Panc1 (cell line): ENCODE results near the gene GPR160. TPM values are rescaled to one million over a fixed set of nuclear protein-coding genes. Genes with fewer than 3 reads are reported as not detected.

Source experiments
- ATAC-seq: fragments of 200-7000 bp; cut with Tn5 transposase; 2 replicates; pipeline ENCODE4 v1.9.1; 2020; ENCODE audit warnings: mild to moderate bottlenecking, moderate library complexity
- BruUV-seq: library from RNA; stranded (reverse); fragments of 400-500 nt; replicated peaks from 2 replicates; lab custom pipeline; 2021; lab: Mats Ljungman, UMichigan
- CTCF ChIA-PET: fragments of 300-600 bp; sonication (Branson Sonifier 250); formaldehyde crosslinking; loops from one replicate; lab custom pipeline; 2022; ENCODE audit warnings: antibody characterized with exemption; lab: Charles Lee
- POLR2A ChIA-PET: fragments of 300-600 bp; sonication (Branson Sonifier 250); formaldehyde crosslinking; loops from one replicate; lab custom pipeline; 2022; ENCODE audit warnings: antibody characterized with exemption; lab: Charles Lee
- DNase-seq: peaks from one replicate; pipeline ENCODE4 v3.0.0-alpha.2; 2010; ENCODE audit warnings: low read depth, low spot score
- H3K27ac ChIP-seq: 2 replicates; pipeline ENCODE4 v1.5.1; 2011; ENCODE audit warnings: mild to moderate bottlenecking, low read length, inconsistent platforms
- H3K27me3 ChIP-seq: fragments of 200-500 bp; sonication (Bioruptor generic); 2 replicates; pipeline ENCODE4 v1.6.0; 2014; ENCODE audit warnings: low read length, inconsistent platforms; ENCODE audit not compliant: control insufficient read depth, insufficient read depth
- H3K36me3 ChIP-seq: fragments of 200-500 bp; sonication (Bioruptor generic); 2 replicates; pipeline ENCODE4 v1.5.1; 2014; ENCODE audit warnings: inconsistent platforms, mild to moderate bottlenecking, low read length, moderate library complexity; ENCODE audit not compliant: control insufficient read depth, insufficient read depth
- H3K4me1 ChIP-seq: 2 replicates; pipeline ENCODE4 v1.5.1; 2011; ENCODE audit warnings: inconsistent platforms, mild to moderate bottlenecking, low read length, moderate library complexity; ENCODE audit not compliant: control insufficient read depth, insufficient read depth
- H3K4me3 ChIP-seq, 2 experiments: 2 replicates each; pipeline ENCODE4 v1.5.1; 2011 to 2012; ENCODE audit warnings: low read depth in 2 of 2, low read length in 2 of 2, mild to moderate bottlenecking in 2 of 2, inconsistent platforms in 1 of 2, moderate library complexity in 1 of 2
- H3K9me3 ChIP-seq: fragments of 200-500 bp; sonication (Bioruptor generic); 2 replicates; pipeline ENCODE4 v1.5.1; 2014; ENCODE audit warnings: low read depth, mild to moderate bottlenecking, inconsistent platforms, low read length, moderate library complexity; ENCODE audit not compliant: control insufficient read depth, insufficient read depth
- CTCF ChIP-seq: fragments of 450-650 bp; IDR thresholded peaks from 2 replicates; pipeline ENCODE4 v1.5.1; 2017; ENCODE audit warnings: mild to moderate bottlenecking
- POLR2AphosphoS5 ChIP-seq: IDR thresholded peaks from 2 replicates; pipeline ENCODE4 v1.6.1; 2012; ENCODE audit warnings: mild to moderate bottlenecking, low read depth, low read length, moderate library complexity
- REST ChIP-seq, 2 experiments: IDR thresholded peaks; 2 replicates each; pipeline ENCODE4 v1.6.1; 2011 to 2012; ENCODE audit warnings: low read depth in 2 of 2, control low read depth in 1 of 2, low read length in 1 of 2, mild to moderate bottlenecking in 1 of 2, moderate library complexity in 1 of 2; ENCODE audit not compliant: insufficient read depth in 1 of 2
- SIN3A ChIP-seq: IDR thresholded peaks from 2 replicates; pipeline ENCODE4 v1.6.1; 2012; ENCODE audit warnings: low read depth, mild to moderate bottlenecking, low read length, moderate library complexity, borderline replicate concordance; ENCODE audit not compliant: insufficient read depth
- TCF7L2 ChIP-seq: IDR thresholded peaks from 2 replicates; pipeline ENCODE4 v1.6.1; 2011; ENCODE audit warnings: mild to moderate bottlenecking, low read depth, low read length, inconsistent platforms
- in situ Hi-C: cut with HindIII; loops from 2 replicates; pipeline ENCODE4 v1.10.0; 2016; ENCODE audit warnings: low sequenced_read_pairs, low pct_unique_long_range_greater_than_20kb
- intact Hi-C: fragments of 100-400 bp; cut with micrococcal nuclease; formaldehyde crosslinking; loops from one replicate; pipeline ENCODE4 v1.10.0; 2022; ENCODE audit not compliant: unreplicated experiment
- total RNA-seq: library from RNA; stranded (reverse); gene quantifications from one replicate; pipeline ENCODE4 v1.2.1, GENCODE V29; 2021; ENCODE audit not compliant: unreplicated experiment

Gene GPR160
- total RNA-seq, 1 experiment from 2014 or later = 0.18 TPM

- ATAC-seq = no peak
- TF ChIP-seq CTCF = no peak
- no peak for TF ChIP-seq REST (IDR thresholded peaks at IDR 0.05; ENCODE audit: insufficient read depth in 1 of 2, low read depth in 2 of 2, low read length in 1 of 2)
Observed at GRCh38 chr3:169998668-169999131, 39.1 kb upstream of the GPR160 start.

GRCh38 chr3:169999433-169999832 is 38.4 kb upstream of the GPR160 start:
- intact Hi-C loops = no loop called here
- no TSS peak for BruUV-seq
- H3K27me3 ChIP-seq = no peaks in the 10 kb centered on the region

More at GRCh38 chr3:169998668-169999131, 39.1 kb upstream of the GPR160 start:
- intact Hi-C loops = no loop called here
- H3K4me3 ChIP-seq = no peak overlapping the region
- no peaks in the 10 kb centered on the region for H3K27me3 ChIP-seq
- BruUV-seq = no TSS peak
- ChIA-PET CTCF (no interaction called here), POLR2A (no interaction called here)
- no peak for DNase-seq
- H3K4me1 ChIP-seq = no peaks in the 10 kb centered on the region
- in situ Hi-C loops = no loop called here
- no peaks in the 10 kb centered on the region for H3K9me3 ChIP-seq
- H3K27ac ChIP-seq = no peak overlapping the region
- H3K36me3 ChIP-seq = peaks cover 10% of the 10 kb centered on the region

More at GRCh38 chr3:169999433-169999832, 38.4 kb upstream of the GPR160 start:
- DNase-seq (no peak), ATAC-seq (no peak)
- TF ChIP-seq REST (IDR thresholded peaks at IDR 0.05; ENCODE audit: insufficient read depth in 1 of 2, low read depth in 2 of 2, low read length in 1 of 2) (no peak), CTCF (no peak), POLR2AphosphoS5 (no peak), TCF7L2 (no peak), SIN3A (no peak)
- in situ Hi-C loops = no loop called here
- H3K9me3 ChIP-seq = no peaks in the 10 kb centered on the region
- no peaks in the 10 kb centered on the region for H3K4me1 ChIP-seq
- no peak overlapping the region for H3K4me3 ChIP-seq
- ChIA-PET POLR2A (no interaction called here), CTCF (no interaction called here)
- H3K27ac ChIP-seq = no peak overlapping the region
- peaks cover 3% of the 10 kb centered on the region; the same call in 1 of the 2 replicates for H3K36me3 ChIP-seq
